Duodenal mucosa (tissue), 2 donors: Measurements from ENCODE around the gene UVRAG.

Experiments
- H3K27ac ChIP-seq: one replicate; pipeline ENCODE4 v1.7.0; 2013; ENCODE audit warnings: low read depth, low read length
- H3K27me3 ChIP-seq, 2 donors: one replicate each; pipeline ENCODE4 v1.7.0; 2013; ENCODE audit warnings: low read length in 2 of 2, control low read depth in 1 of 2; ENCODE audit not compliant: insufficient read depth in 2 of 2, control insufficient read depth in 1 of 2
- H3K36me3 ChIP-seq, 2 donors: one replicate each; pipeline ENCODE4 v1.7.0; 2013; ENCODE audit warnings: low read length in 2 of 2, control low read depth in 1 of 2; ENCODE audit not compliant: insufficient read depth in 2 of 2, control insufficient read depth in 1 of 2
- H3K4me1 ChIP-seq, 2 donors: one replicate each; pipeline ENCODE4 v1.7.0; 2013; ENCODE audit warnings: low read length in 2 of 2, control low read depth in 1 of 2; ENCODE audit not compliant: insufficient read depth in 2 of 2, control insufficient read depth in 1 of 2
- H3K4me3 ChIP-seq, 2 donors: one replicate each; pipeline ENCODE4 v1.7.0; 2013; ENCODE audit warnings: low read length in 2 of 2, low read depth in 1 of 2
- H3K9ac ChIP-seq, 2 donors: one replicate each; pipeline ENCODE4 v1.7.0; 2013; ENCODE audit warnings: low read length in 2 of 2, low read depth in 1 of 2
- H3K9me3 ChIP-seq, 2 donors: one replicate each; pipeline ENCODE4 v1.7.0; 2013; ENCODE audit warnings: low read length in 2 of 2, control low read depth in 1 of 2; ENCODE audit not compliant: control insufficient read depth in 1 of 2

The UVRAG gene

GRCh38 chr11:75856912-75857311 lies 41.9 kb downstream of the UVRAG start:
- Histone ChIP-seq H3K9ac (no peak overlapping the region), H3K4me3 (no peak overlapping the region), H3K4me1 (no peaks in the 10 kb centered on the region), H3K27ac (no peak overlapping the region), H3K9me3 (no peaks in the 10 kb centered on the region), H3K27me3 (no peaks in the 10 kb centered on the region), H3K36me3 (no peaks in the 10 kb centered on the region)

GRCh38 chr11:75858042-75858441 lies 43.0 kb downstream of the UVRAG start:
- no peaks in the 10 kb centered on the region for H3K4me1 ChIP-seq
- no peaks in the 10 kb centered on the region for H3K27me3 ChIP-seq
- no peaks in the 10 kb centered on the region for H3K9me3 ChIP-seq
- H3K36me3 ChIP-seq: no peaks in the 10 kb centered on the region
- no peak overlapping the region for H3K9ac ChIP-seq
- H3K4me3 ChIP-seq: no peak overlapping the region
- H3K27ac ChIP-seq: no peak overlapping the region

- Histone ChIP-seq H3K27ac (no peak overlapping the region), H3K4me1 (no peaks in the 10 kb centered on the region), H3K4me3 (no peak overlapping the region), H3K27me3 (no peaks in the 10 kb centered on the region), H3K9ac (no peak overlapping the region), H3K9me3 (no peaks in the 10 kb centered on the region), H3K36me3 (no peaks in the 10 kb centered on the region)
These were observed 43.6 kb downstream of the UVRAG start for GRCh38 chr11:75858613-75859012.

- H3K4me1 ChIP-seq: no peaks in the 10 kb centered on the region
- H3K27me3 ChIP-seq: no peaks in the 10 kb centered on the region
- H3K4me3 ChIP-seq: no peak overlapping the region
- no peaks in the 10 kb centered on the region for H3K36me3 ChIP-seq
- no peaks in the 10 kb centered on the region for H3K9me3 ChIP-seq
- H3K9ac ChIP-seq: no peak overlapping the region
- no peak overlapping the region for H3K27ac ChIP-seq
These were observed 44.6 kb downstream of the UVRAG start for GRCh38 chr11:75859614-75860013.

- peaks cover 3 to 8% of the 10 kb centered on the region in 2 donors for H3K4me1 ChIP-seq
- no peaks in the 10 kb centered on the region for H3K9me3 ChIP-seq
- H3K4me3 ChIP-seq: no peak overlapping the region
- no peak overlapping the region for H3K9ac ChIP-seq
- H3K27ac ChIP-seq: no peak overlapping the region
- no peaks in the 10 kb centered on the region for H3K27me3 ChIP-seq
- H3K36me3 ChIP-seq: no peaks in the 10 kb centered on the region
These were observed 47.4 kb downstream of the UVRAG start for GRCh38 chr11:75862437-75862836.

- Histone ChIP-seq H3K27me3 (no peaks in the 10 kb centered on the region), H3K36me3 (no peaks in the 10 kb centered on the region), H3K4me1 (peaks cover 24 to 31% of the 10 kb centered on the region in 2 donors), H3K4me3 (no peak overlapping the region), H3K27ac (no peak overlapping the region), H3K9ac (no peak overlapping the region), H3K9me3 (no peaks in the 10 kb centered on the region)
These were observed 52.9 kb downstream of the UVRAG start for GRCh38 chr11:75867778-75868374.

GRCh38 chr11:75868990-75869389 lies 54.0 kb downstream of the UVRAG start:
- H3K9me3 ChIP-seq: no peaks in the 10 kb centered on the region
- no peaks in the 10 kb centered on the region for H3K27me3 ChIP-seq
- H3K27ac ChIP-seq: no peak overlapping the region
- no peak overlapping the region for H3K4me3 ChIP-seq
- no peaks in the 10 kb centered on the region for H3K36me3 ChIP-seq
- H3K4me1 ChIP-seq: peaks cover 24 to 31% of the 10 kb centered on the region in 2 donors
- H3K9ac ChIP-seq: no peak overlapping the region

- peaks cover 24 to 38% of the 10 kb centered on the region in 2 donors for H3K4me1 ChIP-seq
- H3K9me3 ChIP-seq: no peaks in the 10 kb centered on the region
- H3K36me3 ChIP-seq: no peaks in the 10 kb centered on the region
- H3K27me3 ChIP-seq: no peaks in the 10 kb centered on the region
- no peak overlapping the region for H3K4me3 ChIP-seq
- no peak overlapping the region for H3K27ac ChIP-seq
- no peak overlapping the region for H3K9ac ChIP-seq
These were observed 54.8 kb downstream of the UVRAG start for GRCh38 chr11:75869661-75870455.

GRCh38 chr11:75872887-75873416 lies 57.9 kb downstream of the UVRAG start:
- no peak overlapping the region for H3K9ac ChIP-seq
- H3K4me1 ChIP-seq: peaks cover 18 to 29% of the 10 kb centered on the region in 2 donors
- H3K9me3 ChIP-seq: no peaks in the 10 kb centered on the region
- H3K27me3 ChIP-seq: no peaks in the 10 kb centered on the region
- H3K27ac ChIP-seq: no peak overlapping the region
- no peak overlapping the region for H3K4me3 ChIP-seq
- no peaks in the 10 kb centered on the region for H3K36me3 ChIP-seq

- Histone ChIP-seq H3K4me1 (peaks cover 11 to 23% of the 10 kb centered on the region in 2 donors), H3K27ac (no peak overlapping the region), H3K9ac (peak overlapping the region in 1 of 2 donors; percentile 9), H3K36me3 (no peaks in the 10 kb centered on the region), H3K4me3 (no peak overlapping the region), H3K27me3 (no peaks in the 10 kb centered on the region), H3K9me3 (no peaks in the 10 kb centered on the region)
These were observed 58.6 kb downstream of the UVRAG start for GRCh38 chr11:75873417-75874221.
